ENCODE results near the gene MOCS3. TPM values are rescaled to one million over a fixed set of nuclear protein-coding genes. Genes with fewer than 3 reads are reported as not detected.

MOCS3 gene
- total and polyA plus RNA-seq, 2 donors (not counting 3 experiments of a cell fraction or from before 2014, with no cell fraction given): 3.2 to 3.6 TPM

DNA sequence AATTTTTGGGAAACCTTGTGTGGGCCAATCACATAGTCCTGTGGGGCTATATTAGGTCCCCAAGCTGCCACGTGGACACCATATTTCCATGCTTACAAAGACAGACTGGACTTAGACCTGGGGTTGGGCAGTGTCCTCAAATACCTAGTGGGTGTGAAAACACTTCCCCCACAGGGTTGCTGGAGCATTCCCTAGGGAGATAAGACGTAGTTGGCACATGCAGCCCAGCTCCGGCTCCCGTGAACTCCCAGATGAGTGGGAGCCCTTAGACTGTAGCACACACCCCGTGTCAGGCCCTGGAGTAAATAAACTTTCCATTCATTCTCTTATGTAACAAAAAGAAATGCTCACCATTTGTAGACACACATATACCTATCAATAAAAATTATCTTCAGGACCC lies 50.1 kb downstream of the MOCS3 start:
- Histone ChIP-seq H3K79me2 (ENCODE audit: control insufficient read depth, insufficient read depth, low read length) (no peaks in the 10 kb centered on the region), H3K9me1 (replicated peaks; ENCODE audit: control insufficient read depth, extremely low read depth, insufficient read depth, low read length) (no peaks in the 10 kb centered on the region), H3K4me3 (replicated peaks in 1 of 3; ENCODE audit: insufficient read depth in 1 of 3, low read depth in 1 of 3, low read length in 3 of 3) (no peak overlapping the region), H3K4me1 (ENCODE audit: control insufficient read depth, extremely low read depth, insufficient read depth, low read length) (no peaks in the 10 kb centered on the region), H3K36me3 (ENCODE audit: control insufficient read depth in 2 of 2, extremely low read depth in 1 of 2, insufficient read depth in 2 of 2, low read length in 2 of 2) (no peaks in the 10 kb centered on the region), H3K9me3 (replicated peaks; ENCODE audit: control insufficient read depth, insufficient read depth, low read length) (no peaks in the 10 kb centered on the region), H2AFZ (ENCODE audit: low read depth, low read length) (no peak overlapping the region), H3K27ac (ENCODE audit: insufficient read depth, low read depth, low read length) (no peak overlapping the region), H4K20me1 (replicated peaks; ENCODE audit: control insufficient read depth, extremely low read depth, insufficient read depth, low read length) (no peaks in the 10 kb centered on the region), H3K27me3 (ENCODE audit: control insufficient read depth in 2 of 2, insufficient read depth in 2 of 2, low read length in 2 of 2) (peaks cover 0 to 3% of the 10 kb centered on the region in 2 experiments), H3K4me2 (ENCODE audit: insufficient read depth, low read length) (no peak overlapping the region), H3K9ac (replicated peaks; ENCODE audit: extremely low read depth, insufficient read depth, low read length) (no peak overlapping the region)
- dilution Hi-C loops (cut with MboI; ENCODE audit: extremely low pct_ligation_motif_present, low sequenced_read_pairs) (no loop called here), intact Hi-C loops (cut with micrococcal nuclease) (no loop called here)
- BruUV-seq (replicated peaks): no TSS peak
- no peak for FAIRE-seq
- DNase-seq (ENCODE audit: low read depth, low spot score): no peak
- CTCF ChIA-PET: interaction anchor here (1.1 kb wide), 2 partner anchors 12 kb away, joined by 3 read pairs; no protein-coding TSS in a partner anchor
- POLR2A ChIA-PET: no interaction called here
- TF ChIP-seq POLR2AphosphoS5 (IDR thresholded peaks at IDR 0.05; ENCODE audit: insufficient read depth, low read depth, low read length): no peak
- no peak for TF ChIP-seq MYC (IDR thresholded peaks at IDR 0.05; ENCODE audit: low read depth, low read length)
- no peak for TF ChIP-seq POLR2A (IDR thresholded peaks at IDR 0.05; ENCODE audit: low read depth, low read length)
- TF ChIP-seq EZH2 (IDR thresholded peaks at IDR 0.05; ENCODE audit: borderline replicate concordance, low read depth, low read length, severe bottlenecking): no peak

DNA sequence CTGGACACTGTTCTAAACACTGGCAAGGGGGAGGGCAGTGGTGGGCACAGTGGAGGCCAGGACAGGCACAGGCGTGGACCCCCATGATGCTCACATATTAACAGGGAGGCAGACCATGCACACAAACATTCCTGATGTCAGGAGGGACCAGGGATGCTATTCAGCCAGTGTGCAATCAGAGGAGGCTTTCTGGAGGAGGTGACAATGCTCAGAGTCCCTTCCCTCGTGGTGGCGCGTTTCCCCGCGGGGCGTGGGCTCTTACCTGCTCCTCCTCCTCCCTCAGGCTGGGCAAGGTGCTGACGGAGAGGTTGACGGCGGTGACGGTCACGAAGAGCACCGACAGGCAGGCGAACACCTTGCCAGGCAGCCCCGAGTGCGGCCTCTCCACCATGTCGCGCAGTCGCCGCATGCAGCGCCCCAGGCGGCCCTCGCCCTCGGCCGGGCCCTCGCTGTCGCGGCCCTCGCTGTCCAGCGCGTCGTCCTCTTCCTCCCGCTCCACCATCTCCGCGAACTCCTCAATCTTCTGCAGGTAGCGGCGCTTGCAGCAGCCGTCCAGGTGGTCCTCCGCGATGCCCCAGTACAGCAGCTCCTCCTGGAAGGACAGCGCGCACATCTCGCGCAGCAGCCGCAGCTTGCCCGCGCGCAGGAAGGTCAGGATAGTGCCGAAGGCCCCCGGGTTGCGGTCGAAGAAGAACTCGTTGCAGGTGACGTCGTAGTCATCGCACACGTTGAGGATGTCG lies 50.9 kb downstream of the MOCS3 start:
- BruUV-seq (replicated peaks): no TSS peak
- Histone ChIP-seq H3K9ac (replicated peaks; ENCODE audit: extremely low read depth, insufficient read depth, low read length) (no peak overlapping the region), H3K27me3 (ENCODE audit: control insufficient read depth in 2 of 2, insufficient read depth in 2 of 2, low read length in 2 of 2) (peaks cover 0 to 6% of the 10 kb centered on the region in 2 experiments), H3K4me2 (ENCODE audit: insufficient read depth, low read length) (no peak overlapping the region), H3K79me2 (ENCODE audit: control insufficient read depth, insufficient read depth, low read length) (no peaks in the 10 kb centered on the region), H3K36me3 (ENCODE audit: control insufficient read depth in 2 of 2, extremely low read depth in 1 of 2, insufficient read depth in 2 of 2, low read length in 2 of 2) (no peaks in the 10 kb centered on the region), H3K4me1 (ENCODE audit: control insufficient read depth, extremely low read depth, insufficient read depth, low read length) (no peaks in the 10 kb centered on the region), H3K27ac (ENCODE audit: insufficient read depth, low read depth, low read length) (no peak overlapping the region), H3K9me3 (replicated peaks; ENCODE audit: control insufficient read depth, insufficient read depth, low read length) (no peaks in the 10 kb centered on the region), H3K9me1 (replicated peaks; ENCODE audit: control insufficient read depth, extremely low read depth, insufficient read depth, low read length) (no peaks in the 10 kb centered on the region), H4K20me1 (replicated peaks; ENCODE audit: control insufficient read depth, extremely low read depth, insufficient read depth, low read length) (no peaks in the 10 kb centered on the region), H3K4me3 (replicated peaks in 1 of 3; ENCODE audit: insufficient read depth in 1 of 3, low read depth in 1 of 3, low read length in 3 of 3) (no peak overlapping the region), H2AFZ (ENCODE audit: low read depth, low read length) (no peak overlapping the region)
- intact Hi-C loops (cut with micrococcal nuclease): no loop called here
- ChIA-PET CTCF (no interaction called here), POLR2A (no interaction called here)
- DNase-seq (ENCODE audit: low read depth, low spot score) (no peak), FAIRE-seq (no peak)
- TF ChIP-seq POLR2A (IDR thresholded peaks at IDR 0.05; ENCODE audit: low read depth, low read length): no peak
- no peak for TF ChIP-seq MYC (IDR thresholded peaks at IDR 0.05; ENCODE audit: low read depth, low read length)
- TF ChIP-seq, protein P1, sequence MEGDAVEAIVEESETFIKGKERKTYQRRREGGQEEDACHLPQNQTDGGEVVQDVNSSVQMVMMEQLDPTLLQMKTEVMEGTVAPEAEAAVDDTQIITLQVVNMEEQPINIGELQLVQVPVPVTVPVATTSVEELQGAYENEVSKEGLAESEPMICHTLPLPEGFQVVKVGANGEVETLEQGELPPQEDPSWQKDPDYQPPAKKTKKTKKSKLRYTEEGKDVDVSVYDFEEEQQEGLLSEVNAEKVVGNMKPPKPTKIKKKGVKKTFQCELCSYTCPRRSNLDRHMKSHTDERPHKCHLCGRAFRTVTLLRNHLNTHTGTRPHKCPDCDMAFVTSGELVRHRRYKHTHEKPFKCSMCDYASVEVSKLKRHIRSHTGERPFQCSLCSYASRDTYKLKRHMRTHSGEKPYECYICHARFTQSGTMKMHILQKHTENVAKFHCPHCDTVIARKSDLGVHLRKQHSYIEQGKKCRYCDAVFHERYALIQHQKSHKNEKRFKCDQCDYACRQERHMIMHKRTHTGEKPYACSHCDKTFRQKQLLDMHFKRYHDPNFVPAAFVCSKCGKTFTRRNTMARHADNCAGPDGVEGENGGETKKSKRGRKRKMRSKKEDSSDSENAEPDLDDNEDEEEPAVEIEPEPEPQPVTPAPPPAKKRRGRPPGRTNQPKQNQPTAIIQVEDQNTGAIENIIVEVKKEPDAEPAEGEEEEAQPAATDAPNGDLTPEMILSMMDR (IDR thresholded peaks at IDR 0.05; ENCODE audit: extremely low read depth in 1 of 2, insufficient read depth in 1 of 2, low read depth in 1 of 2, low read length in 2 of 2): no peak
- TF ChIP-seq, protein P2, sequence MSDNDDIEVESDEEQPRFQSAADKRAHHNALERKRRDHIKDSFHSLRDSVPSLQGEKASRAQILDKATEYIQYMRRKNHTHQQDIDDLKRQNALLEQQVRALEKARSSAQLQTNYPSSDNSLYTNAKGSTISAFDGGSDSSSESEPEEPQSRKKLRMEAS (IDR thresholded peaks at IDR 0.05; ENCODE audit: insufficient read depth, insufficient read length): no peak
- no peak for TF ChIP-seq POLR2AphosphoS5 (IDR thresholded peaks at IDR 0.05; ENCODE audit: insufficient read depth, low read depth, low read length)
- no peak for TF ChIP-seq EZH2 (IDR thresholded peaks at IDR 0.05; ENCODE audit: borderline replicate concordance, low read depth, low read length, severe bottlenecking)
- TF ChIP-seq FOS (IDR thresholded peaks at IDR 0.05; ENCODE audit: borderline replicate concordance, insufficient read depth, low read length): no peak
- dilution Hi-C loops (cut with MboI; ENCODE audit: extremely low pct_ligation_motif_present, low sequenced_read_pairs): no loop called here
